CD4-positive, alpha-beta T cell treated with Interleukin-2 at 100 ng/mL for 4 hours (primary cell): ENCODE measurements around the gene QRICH2.
"Not testable (repeated sequence)": the region's sequence is repeated elsewhere in the genome, so short reads cannot be mapped to it uniquely, and the experiment has no call there.

Experiments used
- DNase-seq: peaks from one replicate; pipeline ENCODE4 v3.0.0-alpha.2; 2020; ENCODE audit warnings: low spot score

The QRICH2 gene

DNA sequence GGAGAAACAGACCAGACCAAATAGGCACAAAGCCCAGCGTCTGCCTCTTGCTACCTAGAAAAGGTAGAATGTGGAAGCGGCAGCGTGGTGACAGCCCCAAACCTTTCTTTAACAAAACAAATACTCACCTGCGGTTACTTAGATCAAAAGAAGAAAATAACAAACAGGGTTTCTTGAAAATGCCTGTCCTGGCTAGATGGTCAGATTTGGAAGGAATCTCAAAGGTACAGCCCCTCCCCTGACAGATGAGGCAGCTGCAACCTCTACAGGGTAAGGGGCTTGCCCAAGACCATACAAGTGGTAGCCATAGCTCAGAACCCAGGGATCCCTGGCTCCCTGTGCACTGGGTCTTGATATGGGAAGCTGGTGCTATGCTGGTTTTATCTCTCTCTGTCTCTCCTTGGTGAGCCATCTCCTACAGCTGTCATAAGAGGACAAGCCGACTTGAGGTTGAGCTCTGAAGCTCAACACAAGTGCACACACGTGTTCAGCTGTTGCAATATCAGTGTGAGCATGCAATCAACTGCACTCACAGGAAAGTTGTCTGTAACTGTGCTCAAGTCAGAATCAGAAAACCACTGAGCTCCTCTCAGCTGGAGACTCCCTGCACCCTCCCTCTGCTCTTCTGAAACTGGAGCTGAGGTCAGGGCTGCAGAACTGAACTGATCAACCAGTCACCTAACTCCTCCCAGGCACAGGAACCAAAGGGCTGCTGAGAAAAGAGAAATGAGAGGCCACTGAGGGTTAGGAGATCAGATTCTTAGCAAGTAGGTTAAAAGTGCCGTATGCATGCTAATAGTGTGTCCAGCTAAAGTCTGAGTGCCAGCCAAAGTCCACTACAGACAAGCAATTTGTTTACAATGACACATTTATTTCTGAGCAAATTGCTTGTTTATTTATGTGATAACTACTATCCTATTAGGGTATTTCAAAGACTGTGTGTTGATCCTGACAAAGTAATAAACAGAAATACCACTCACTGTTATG is 61.7 kb downstream of the QRICH2 start:
- peak; percentile 53 for DNase-seq

DNA sequence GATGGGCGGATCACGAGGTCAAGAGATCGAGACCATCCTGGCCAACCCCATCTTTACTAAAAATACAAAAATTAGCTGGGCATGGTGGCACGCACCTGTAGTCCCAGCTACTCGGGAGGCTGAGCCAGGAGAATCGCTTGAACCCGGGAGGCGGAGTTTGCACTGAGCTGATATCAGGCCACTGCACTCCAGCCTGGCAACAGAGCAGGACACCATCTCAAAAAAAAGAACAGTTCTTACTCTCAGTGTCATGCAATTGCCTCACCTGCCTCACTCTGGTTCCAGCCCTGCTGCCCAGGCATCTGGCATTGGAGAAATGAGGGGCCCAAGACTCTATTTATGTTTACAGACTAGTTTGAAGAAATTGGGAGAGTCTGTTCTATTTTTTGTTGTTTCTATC is 63.4 kb downstream of the QRICH2 start:
- DNase-seq = not testable (repeated sequence)

DNA sequence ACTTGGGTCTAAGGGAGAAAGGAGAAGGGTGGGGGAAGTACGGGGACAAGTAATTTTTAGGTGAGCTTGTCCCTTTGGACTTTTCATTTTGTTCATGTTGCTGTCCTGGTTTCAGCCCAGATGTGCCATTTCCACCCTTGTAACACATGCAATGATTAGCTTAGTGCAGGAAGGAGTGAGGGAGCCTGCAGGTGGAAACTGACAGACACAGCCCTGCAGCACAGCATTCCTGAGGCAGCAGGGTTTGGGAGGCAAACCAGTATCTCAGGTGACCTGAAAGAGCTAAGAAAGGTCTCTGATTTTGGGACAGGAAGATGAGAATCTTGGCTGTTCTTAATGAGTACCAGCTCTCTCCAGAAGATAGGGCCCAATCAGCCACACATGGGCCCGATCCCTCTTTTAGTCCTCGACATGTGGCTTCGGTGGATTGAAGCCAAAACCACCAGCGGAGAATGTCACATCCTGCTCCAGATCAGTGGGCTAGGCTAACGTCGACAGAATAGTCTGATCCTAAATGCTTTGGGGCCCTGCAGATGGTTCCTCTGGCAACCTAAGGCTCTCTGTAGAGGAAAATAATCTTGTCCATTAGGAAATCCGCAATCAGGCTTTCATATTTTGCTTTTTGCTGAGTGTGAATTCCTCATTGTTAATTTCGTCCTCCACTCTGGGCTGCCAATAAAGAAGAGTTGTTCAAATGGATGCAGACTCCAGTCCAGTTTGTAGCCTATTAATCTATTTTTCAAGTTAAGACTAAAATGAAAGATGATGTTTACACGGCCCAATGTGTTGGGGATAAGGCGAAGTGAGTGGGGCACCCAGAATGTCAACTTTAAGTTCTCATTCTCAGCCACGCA is 64.0 kb downstream of the QRICH2 start:
- no peak for DNase-seq

DNA sequence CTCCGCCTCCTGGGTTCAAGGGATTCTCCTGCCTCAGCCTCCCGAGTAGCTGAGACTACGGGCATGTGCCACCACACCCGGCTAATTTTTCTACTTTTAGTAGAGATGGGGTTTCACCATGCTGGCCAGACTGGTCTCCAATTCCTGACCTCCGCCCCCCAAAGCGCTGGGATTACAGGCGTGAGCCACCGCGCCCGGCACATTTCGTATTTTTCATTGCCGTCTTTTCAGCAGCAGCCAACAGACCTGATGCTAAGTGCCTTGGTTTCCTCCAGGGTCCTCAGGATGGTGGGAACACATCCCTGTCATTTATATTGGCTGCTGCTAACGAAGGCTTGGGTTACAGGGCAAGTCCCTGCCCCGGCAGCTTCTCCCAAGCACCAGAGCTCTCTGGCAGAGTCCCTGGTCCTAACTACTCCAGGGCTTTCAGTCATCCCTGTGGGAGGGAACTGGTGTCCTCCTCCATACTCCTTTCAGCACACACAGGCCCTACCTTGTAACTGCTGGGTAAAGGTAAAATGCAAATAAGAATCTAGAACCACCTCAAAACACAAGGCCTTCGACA is 66.3 kb downstream of the QRICH2 start:
- DNase-seq = no peak

DNA sequence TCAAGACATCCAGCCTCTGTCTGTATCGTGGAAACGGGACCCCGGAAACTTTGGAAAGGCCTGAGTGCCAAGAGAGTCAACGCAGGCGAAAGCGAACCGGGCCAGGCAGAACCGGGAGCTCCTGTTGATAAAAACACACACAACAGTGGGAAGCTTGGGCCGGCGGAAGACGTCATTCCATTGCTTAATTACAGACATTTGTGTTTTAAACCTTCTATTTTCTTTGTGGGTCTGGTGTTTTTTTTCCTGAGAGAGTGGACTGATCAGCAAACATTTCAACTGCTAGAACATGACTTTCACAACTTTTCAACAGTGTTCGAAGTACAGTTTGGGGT is 66.9 kb downstream of the QRICH2 start:
- no peak for DNase-seq

DNA sequence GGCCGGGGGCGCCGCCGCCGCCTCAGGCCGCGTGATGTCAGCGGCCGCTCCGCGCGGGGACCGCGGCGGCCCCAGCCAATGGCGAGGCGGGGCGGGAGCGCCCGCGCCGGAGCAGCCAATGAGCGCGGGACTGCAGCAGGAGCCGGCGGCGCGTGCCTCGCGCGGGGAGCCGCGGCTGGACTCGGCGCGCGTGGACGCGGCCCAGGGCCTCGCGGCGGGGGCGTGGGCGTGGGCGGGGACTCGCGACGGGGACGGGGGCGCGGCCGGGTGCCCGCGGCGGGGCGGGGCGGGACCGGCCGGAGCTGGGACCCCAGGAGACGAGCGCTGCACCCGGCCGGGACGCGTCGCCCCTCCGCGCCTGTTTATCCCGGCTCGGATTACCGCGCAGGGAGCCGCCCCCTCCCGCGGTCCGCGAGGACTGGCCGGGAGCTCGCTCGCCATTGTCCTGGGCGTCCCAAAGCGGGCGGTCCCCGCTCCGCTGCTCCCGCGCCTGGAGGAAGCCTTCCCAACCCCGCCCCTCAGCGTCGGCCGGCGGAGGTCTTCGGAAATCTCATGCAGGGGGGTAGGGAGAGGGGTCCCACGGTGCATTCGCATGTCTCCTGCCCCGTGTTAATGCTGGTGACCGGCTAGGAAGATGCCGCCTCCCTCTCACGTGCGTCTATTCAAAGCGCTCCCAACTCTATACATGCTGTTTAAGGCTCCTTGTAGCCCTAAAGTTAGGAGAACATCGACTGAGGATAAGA is 67.4 kb downstream of the QRICH2 start, which contains the start of gene RNF157:
TSS of gene RNF157 (minus strand) at position 33 of the 743 bp plus-strand sequence. CDS start 253 bp downstream, outside the sequence.
- peak; percentile 65 for DNase-seq

DNA sequence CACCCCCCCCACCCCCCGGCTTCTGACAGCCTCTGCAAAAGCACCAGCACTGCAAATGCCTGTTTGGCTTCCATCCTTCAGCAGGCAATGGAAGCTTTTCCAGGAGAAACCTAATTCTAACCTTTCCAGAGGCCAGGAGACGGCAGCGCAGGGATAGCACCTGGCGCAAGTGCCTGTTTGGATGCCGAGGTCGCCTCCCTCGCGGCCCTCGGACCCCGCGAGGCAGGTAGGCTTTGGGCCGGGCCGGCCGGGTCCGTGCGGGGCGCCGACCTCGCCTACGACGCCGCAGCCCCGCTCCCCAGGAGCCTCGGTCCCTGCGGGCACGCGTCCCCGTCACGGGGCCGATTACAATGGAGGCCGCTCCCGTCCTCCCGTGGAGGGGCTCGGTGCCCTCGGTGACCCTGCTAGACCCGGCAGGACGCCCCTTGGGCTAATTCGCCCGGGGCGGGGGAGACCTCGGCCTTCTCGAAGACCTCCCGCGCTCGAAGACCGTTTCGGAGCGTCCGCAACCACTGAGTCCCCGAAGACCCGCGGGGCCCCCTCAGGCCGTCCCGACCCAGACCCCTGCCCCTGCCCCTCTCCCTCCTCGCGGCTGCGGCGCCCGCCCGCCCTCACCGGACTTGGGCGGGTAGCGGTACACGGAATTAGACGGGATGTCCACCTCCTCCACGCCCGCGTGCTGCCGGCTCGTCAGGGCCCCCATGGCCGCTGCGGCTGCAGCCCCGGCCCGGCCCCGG is 68.4 kb downstream of the QRICH2 start:
- no peak for DNase-seq

DNA sequence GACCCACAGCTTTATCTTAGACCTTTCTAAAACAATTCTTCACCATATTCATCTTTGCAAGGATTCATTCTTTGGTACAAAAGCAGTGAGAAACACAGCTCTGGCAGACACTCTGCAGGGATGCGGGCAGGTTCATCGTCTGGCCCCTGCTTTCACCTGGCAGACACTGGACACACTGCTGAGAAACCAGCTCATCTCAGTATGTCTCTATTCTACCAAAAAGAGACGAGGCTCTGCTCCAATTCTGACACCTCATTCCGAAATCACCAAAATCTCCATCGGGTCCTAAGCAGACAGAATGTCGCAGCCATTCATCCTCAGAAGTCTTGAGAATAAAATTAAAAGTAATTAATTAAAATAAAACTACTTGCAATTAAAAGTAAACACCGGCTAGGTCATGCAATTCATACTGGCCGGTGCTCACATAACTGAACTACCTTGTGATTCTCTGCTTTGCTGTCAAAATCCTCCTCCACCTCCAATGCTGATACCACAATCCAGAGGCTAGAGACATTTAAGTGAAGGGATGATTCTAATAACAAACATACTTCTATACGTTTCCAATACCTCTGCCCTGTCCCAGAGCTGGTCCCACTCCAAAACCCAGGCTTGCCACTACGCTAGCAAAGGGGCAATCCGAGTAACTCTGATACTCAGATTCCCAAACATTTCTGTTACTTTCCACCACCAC is 69.1 kb downstream of the QRICH2 start:
- DNase-seq = no peak

DNA sequence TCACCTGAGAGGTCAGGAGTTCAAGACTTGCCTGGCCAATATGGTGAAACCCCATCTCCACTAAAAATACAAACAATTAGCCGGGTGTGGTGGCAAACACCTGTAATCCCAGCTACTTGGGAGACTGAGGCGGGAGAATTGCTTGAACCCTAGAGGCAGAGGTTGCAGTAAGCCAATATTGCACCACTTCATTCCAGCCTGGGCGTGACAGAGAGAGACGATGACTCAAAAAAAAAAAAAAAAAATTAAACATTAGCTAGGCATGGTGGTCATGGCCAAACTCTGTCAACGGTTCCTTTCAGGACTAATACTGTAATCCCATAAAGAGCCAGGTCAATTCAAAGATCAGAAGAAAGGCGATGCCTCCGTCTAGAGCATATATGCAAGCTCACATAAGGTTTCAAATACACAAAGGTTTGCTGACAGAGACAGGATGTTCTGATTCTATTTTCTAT is 70.2 kb downstream of the QRICH2 start:
- DNase-seq = no peak

DNA sequence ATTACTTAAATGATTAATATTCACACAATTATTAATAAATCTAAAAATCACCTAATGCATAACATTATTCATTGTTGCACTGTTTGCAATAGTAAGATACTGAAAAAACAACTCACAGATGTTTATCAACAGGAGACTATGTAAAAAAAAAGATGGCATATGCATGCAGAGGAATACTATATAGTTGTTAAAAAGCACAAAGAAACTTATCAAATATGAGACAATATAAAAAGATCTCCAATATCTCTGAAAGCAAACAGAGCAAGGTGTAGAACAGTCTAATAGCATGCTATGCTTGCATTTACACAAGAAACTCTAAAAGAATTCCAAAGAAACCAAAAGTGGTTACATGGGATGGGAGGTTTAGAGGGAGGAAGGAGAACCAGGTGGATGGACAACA is 71.5 kb downstream of the QRICH2 start:
- DNase-seq = no peak

DNA sequence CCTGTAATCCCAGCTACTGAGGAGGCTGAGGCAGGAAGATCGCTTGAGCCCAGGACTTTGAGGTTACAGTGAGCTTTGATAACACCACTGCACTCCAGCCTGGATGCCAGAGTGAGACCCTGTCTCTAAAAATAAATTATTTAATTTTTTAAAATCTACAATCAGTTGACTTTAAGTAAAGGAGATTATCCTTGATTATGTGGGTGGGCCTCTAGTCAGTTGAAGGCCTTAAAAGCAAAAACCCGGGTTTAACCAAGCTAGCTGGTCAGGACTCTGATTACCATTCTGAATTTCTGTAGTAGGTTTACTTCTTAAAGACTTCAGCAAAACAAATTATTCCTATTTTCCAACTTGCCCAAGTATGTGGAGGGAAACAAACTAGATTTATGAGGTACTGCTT is 72.2 kb downstream of the QRICH2 start:
- no peak for DNase-seq

DNA sequence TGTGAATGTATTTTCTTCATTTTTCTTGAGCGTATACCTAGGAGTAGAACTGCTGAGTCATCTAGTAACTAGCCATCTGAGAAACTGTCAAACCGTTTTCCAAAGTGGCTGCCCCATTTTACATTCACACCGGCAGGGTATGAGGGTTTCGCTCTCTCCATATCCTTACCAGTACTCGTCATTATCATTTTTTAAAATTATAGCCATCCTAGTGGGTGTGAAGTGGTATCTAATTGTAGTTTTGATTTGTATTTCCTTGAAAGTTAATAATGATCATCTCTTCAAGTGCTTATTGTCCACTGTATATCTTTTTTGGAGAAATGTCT is 73.8 kb downstream of the QRICH2 start:
- peak; percentile 18 for DNase-seq

DNA sequence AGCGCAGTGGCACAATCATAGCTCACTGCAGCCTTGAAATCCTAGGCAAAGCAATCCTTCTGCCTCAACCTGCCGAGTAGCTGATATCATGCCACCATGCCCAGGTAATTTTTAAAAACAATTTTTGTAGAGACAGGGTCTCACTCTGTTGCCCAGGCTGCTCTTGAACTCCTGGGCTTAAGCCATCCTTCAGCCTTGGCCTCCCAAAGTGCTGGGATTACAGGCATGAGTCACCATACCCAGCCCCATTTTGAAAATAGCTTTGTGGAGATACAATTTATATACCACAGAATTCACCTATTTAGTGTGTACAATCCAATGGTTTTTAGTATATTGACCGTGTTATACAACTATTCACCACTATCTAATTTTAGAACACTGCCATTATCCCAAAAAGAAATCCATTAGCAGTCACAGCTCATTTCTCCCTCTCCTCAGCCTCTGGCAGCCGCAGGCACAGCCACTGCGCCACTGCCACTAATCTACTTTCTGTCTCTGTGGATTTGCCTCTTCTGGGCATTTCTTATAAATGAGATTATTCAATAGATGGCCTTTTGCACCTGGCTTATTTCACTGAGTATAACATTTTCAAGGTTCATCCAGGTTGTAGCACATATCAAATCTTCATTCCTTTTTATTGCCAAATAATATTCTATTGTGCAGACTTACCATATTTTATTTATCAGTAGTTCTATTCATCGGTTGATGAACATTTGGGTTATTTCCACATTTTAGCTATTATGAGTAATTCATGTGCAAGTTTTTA is 74.3 kb downstream of the QRICH2 start:
- no peak for DNase-seq

DNA sequence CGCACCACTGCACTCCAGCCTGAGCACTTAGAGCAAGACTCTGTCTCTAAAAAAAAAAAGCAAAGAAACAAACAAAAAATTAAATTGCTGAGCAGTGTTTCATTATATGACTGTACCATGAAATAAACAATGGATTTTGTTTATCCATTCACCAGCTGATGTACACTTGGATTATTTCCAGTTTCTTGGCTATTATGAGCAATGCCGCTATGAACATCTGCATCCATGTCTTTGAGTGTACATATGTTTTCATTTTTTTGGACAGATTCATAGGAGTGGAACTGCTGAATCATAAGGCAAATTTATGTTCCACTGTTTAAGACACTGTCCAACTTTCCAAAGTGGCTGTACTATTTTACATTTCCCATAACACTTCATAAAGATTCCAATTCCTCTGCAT is 75.7 kb downstream of the QRICH2 start:
- DNase-seq = no peak

DNA sequence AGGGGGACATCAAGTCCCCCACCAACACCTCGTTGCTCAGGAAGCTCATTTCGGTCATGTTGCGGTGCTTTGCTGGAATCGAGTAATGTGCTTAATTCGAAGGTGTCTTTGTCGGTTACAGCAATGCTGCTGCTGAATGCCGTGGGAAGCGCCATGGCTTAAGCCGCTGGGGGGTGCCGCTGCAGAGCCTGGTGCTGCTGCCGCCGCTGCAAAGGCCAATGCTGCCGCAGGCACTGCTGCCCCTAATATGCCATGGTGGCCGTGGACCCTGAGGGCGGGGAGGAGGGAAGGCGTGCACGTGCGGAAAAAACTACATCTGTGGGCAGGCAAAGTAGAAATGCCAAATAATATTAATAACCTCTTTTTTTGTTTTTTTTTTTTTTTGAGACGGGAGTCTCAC is 81.3 kb downstream of the QRICH2 start:
- not testable (repeated sequence) for DNase-seq

DNA sequence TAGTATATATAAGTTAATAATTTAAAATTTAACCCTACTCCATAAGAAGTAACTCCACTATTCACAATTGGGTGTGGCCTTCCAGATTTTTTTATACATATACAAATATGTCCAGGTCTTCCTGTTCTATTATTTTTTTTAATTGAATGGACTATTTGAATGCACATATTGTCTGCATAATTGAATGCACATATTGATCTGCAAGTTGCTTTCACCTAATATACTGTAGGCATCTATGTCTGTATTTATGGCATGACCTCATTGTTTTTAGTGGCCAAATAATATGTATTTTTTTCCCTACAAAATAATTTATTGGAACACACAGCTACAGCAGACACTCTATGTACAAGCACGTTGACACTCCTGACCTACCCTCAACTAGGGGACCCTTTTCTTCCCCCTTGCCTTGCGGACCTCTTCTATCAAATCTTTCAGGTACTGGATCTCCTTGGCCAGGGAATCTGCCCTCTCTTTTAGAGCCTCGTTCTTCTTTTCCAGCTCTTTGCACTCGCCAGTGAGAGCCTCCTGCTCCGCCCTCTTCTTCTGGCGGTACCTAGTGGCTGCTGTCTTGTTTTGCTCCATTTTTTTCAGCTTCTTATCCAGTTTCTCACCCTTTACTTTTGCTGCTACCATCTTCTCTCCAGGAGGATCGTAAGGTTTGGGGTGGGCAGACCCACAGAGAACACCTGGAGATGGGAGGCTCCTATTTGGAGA is 82.5 kb downstream of the QRICH2 start:
- DNase-seq = not testable (repeated sequence)
